ENCODE measurements around the gene PGAM2.

DNA sequence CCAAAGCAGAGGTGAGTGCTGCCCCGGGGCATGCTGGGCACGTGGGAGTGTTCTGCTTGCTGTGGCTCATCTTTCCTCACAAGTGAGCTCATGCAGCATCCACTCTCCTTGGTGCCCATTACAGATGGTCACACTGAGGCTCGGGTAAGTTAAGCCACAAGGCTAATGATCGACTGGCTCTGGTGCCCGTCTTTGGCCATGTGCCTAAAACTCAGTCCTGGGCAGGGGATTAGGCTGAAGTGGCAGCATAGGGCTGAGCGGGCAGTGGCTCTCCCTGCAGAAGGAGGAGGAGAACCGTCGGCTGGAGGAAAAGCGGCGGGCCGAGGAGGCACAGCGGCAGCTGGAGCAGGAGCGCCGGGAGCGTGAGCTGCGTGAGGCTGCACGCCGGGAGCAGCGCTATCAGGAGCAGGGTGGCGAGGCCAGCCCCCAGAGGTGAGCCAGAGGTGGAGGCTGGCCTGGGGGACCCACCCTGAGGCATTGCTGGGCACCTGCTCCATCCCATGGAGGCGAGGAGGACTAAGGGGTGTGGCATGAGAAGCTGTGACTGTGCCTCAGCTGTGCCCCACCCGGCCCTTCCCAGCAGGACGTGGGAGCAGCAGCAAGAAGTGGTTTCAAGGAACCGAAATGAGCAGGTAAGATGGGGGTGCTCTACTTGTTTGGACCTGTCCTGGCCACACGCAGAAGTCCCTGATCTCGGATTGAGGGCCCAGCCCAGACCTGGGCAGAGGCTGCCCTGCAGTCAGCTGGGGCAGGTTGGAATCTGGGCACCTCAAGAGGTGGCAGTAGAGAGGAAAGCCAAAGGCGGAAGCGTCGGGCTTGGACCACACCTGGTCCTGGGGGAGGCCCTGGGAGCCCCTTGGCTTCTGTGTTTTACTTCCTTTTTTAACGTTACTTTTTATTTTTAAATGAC lies 7.3 kb downstream of the PGAM2 start:
- TF ChIP-seq, protein P1, sequence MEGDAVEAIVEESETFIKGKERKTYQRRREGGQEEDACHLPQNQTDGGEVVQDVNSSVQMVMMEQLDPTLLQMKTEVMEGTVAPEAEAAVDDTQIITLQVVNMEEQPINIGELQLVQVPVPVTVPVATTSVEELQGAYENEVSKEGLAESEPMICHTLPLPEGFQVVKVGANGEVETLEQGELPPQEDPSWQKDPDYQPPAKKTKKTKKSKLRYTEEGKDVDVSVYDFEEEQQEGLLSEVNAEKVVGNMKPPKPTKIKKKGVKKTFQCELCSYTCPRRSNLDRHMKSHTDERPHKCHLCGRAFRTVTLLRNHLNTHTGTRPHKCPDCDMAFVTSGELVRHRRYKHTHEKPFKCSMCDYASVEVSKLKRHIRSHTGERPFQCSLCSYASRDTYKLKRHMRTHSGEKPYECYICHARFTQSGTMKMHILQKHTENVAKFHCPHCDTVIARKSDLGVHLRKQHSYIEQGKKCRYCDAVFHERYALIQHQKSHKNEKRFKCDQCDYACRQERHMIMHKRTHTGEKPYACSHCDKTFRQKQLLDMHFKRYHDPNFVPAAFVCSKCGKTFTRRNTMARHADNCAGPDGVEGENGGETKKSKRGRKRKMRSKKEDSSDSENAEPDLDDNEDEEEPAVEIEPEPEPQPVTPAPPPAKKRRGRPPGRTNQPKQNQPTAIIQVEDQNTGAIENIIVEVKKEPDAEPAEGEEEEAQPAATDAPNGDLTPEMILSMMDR (IDR thresholded peaks at IDR 0.05), result no peak
- no peak for TF ChIP-seq POLR2A (IDR thresholded peaks at IDR 0.05)

Data from breast epithelium (tissue), 3 donors.